Lower leg skin (tissue), 3 donors: Measurements from ENCODE around the gene ZNF532.

Experiments used
- CTCF ChIP-seq, 3 donors: fragments of 450-650 bp; IDR thresholded peaks; one replicate each; pipeline ENCODE4 v1.5.1; 2016; ENCODE audit warnings: antibody characterized with exemption in 3 of 3, mild to moderate bottlenecking in 3 of 3, moderate library complexity in 2 of 3
- POLR2A ChIP-seq, 2 donors: fragments of 450-650 bp; IDR thresholded peaks; one replicate each; pipeline ENCODE4 v1.6.1; 2016 to 2017; ENCODE audit warnings: antibody characterized with exemption in 2 of 2, mild to moderate bottlenecking in 1 of 2, moderate library complexity in 1 of 2

- no peak for TF ChIP-seq POLR2A (IDR thresholded peaks at IDR 0.05)
- no peak for TF ChIP-seq CTCF (IDR thresholded peaks at IDR 0.05)
Observed at GRCh38 chr18:59026364-59026763, 161.7 kb downstream of the ZNF532 start.
